CD4-positive, alpha-beta memory T cell (primary cell): ENCODE results near the gene RPRD1B. TPM values are rescaled to one million over a fixed set of nuclear protein-coding genes. Genes with fewer than 3 reads are reported as not detected.

ENCODE experiments used
- CTCF ChIA-PET: fragments of 350-600 bp; sonication (Branson Sonifier 250); formaldehyde crosslinking; loops from one replicate; lab custom pipeline; 2021; ENCODE audit warnings: inconsistent platforms; ENCODE audit not compliant: partially characterized antibody; lab: Charles Lee
- POLR2A ChIA-PET: fragments of 350-600 bp; sonication (Branson Sonifier 250); formaldehyde crosslinking; loops from one replicate; lab custom pipeline; 2021; ENCODE audit not compliant: partially characterized antibody; lab: Charles Lee
- DNase-seq, 5 donors: peaks; one replicate each; pipeline versions ENCODE4 v3.0.0 to v3.0.0-alpha.2; 2020 to 2022; ENCODE audit warnings: mixed read lengths in 1 of 5
- H3K27ac ChIP-seq: one replicate; pipeline ENCODE4 v1.7.0; 2013; ENCODE audit warnings: low read depth, low read length
- H3K27me3 ChIP-seq: 2 replicates; pipeline ENCODE4 v1.7.0; 2013; ENCODE audit warnings: mild to moderate bottlenecking, low read length, moderate library complexity; ENCODE audit not compliant: insufficient read depth
- H3K36me3 ChIP-seq: 2 replicates; pipeline ENCODE4 v1.7.0; 2013; ENCODE audit warnings: mild to moderate bottlenecking, low read length, moderate library complexity; ENCODE audit not compliant: insufficient read depth
- H3K4me1 ChIP-seq: 2 replicates; pipeline ENCODE4 v1.7.0; 2013; ENCODE audit warnings: mild to moderate bottlenecking, low read length, moderate library complexity; ENCODE audit not compliant: insufficient read depth
- H3K4me3 ChIP-seq, 2 donors: one replicate each; pipeline ENCODE4 v1.7.0; 2013; ENCODE audit warnings: low read length in 2 of 2, mild to moderate bottlenecking in 1 of 2
- H3K9me3 ChIP-seq, 2 donors: one replicate each; pipeline ENCODE4 v1.7.0; 2013; ENCODE audit warnings: low read length in 2 of 2, control low read depth in 1 of 2; ENCODE audit not compliant: control insufficient read depth in 1 of 2
- H3K27ac Mint-ChIP-seq, 7 donors: one replicate each; pipeline ENCODE4 v1.8.0; 2020 to 2021; ENCODE audit warnings: mixed read lengths in 7 of 7, mild to moderate bottlenecking in 6 of 7, inconsistent platforms in 3 of 7, moderate library complexity in 3 of 7
- H3K27me3 Mint-ChIP-seq, 2 donors: one replicate each; pipeline ENCODE4 v1.8.0; 2020 to 2021; ENCODE audit warnings: mixed read lengths in 2 of 2
- H3K36me3 Mint-ChIP-seq, 2 donors: one replicate each; pipeline ENCODE4 v1.8.0; 2020 to 2021; ENCODE audit warnings: mixed read lengths in 2 of 2, inconsistent platforms in 1 of 2, mild to moderate bottlenecking in 1 of 2
- H3K4me1 Mint-ChIP-seq, 4 donors: one replicate each; pipeline ENCODE4 v1.8.0; 2020 to 2021; ENCODE audit warnings: mixed read lengths in 4 of 4, mild to moderate bottlenecking in 1 of 4
- H3K4me3 Mint-ChIP-seq, 8 donors: one replicate each; pipeline ENCODE4 v1.8.0; 2020 to 2021; ENCODE audit warnings: mixed read lengths in 8 of 8, mild to moderate bottlenecking in 7 of 8, moderate library complexity in 6 of 8, inconsistent platforms in 3 of 8
- H3K9me3 Mint-ChIP-seq, 8 donors: one replicate each; pipeline ENCODE4 v1.8.0; 2020 to 2021; ENCODE audit warnings: mixed read lengths in 8 of 8, mild to moderate bottlenecking in 5 of 8, inconsistent platforms in 3 of 8, moderate library complexity in 1 of 8
- intact Hi-C: fragments of 100-400 bp; cut with micrococcal nuclease; formaldehyde crosslinking; loops from one replicate; pipeline ENCODE4 v1.15.1; 2023
- polyA plus RNA-seq, 2 donors: library from polyadenylated mRNA; unstranded; fragments of 300-500 nt; fragmentation: Illumina TruSeq; gene quantifications; one replicate each; pipeline ENCODE4 v1.2.3, GENCODE V29; 2021
- total RNA-seq, 2 experiments: library from RNA; stranded (reverse); gene quantifications; one replicate each; pipeline ENCODE4 v1.2.3, GENCODE V29; 2021

Gene RPRD1B
- total and polyA plus RNA-seq, 4 experiments from 2014 or later: 3.7 to 43.8 (median 24.7) TPM

DNA sequence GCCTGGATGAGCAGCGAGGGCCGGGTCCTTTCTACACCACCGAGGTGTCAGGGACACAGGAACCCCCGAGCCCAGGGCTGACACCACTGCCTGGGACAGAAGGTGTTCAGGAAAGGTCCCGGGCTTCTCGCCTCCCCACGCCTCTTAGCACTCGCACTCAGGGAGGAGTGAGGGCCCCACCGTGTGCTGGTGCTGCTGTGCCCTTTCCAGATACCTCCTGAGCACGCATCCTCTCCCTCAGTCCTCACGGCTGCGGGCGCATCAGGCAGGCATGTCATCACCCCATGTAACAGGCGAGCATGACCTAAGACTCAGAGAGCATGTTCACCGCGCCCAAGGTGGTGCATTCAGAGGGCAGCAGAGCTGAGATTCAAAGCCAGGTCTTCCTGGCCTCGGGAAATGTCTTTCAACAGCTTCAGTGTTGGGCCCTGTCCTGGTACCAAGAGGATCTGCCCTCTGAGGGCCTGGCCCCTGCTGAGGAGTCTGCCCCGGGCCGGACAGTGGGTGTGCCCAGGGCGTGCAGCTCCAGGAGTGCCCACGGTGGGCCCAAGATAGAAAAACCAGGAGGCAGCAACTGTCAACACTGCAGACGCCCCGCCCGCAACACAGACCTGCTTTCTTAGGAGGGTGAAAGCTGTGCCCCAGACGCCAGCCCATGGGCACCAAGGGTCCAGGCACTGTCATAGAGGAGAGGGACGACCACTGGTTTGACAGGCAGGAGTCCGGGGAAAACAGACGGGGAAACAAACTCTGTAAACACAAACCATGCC, 102.3 kb downstream of the RPRD1B start:
- ChIA-PET POLR2A (no interaction called here), CTCF (no interaction called here)
- no peaks in the 10 kb centered on the region for H3K27me3 ChIP-seq
- no peaks in the 10 kb centered on the region for H3K36me3 ChIP-seq
- peaks cover 0 to 2% of the 10 kb centered on the region in 2 donors for H3K27me3 Mint-ChIP-seq
- no peak overlapping the region for H3K27ac Mint-ChIP-seq
- no peaks in the 10 kb centered on the region for H3K36me3 Mint-ChIP-seq
- H3K9me3 ChIP-seq: no peaks in the 10 kb centered on the region
- H3K9me3 Mint-ChIP-seq: no peaks in the 10 kb centered on the region
- H3K4me3 Mint-ChIP-seq: no peak overlapping the region
- no peak overlapping the region for H3K27ac ChIP-seq
- peaks cover 0 to 6% (median 5%) of the 10 kb centered on the region in 4 donors for H3K4me1 Mint-ChIP-seq
- no peak overlapping the region for H3K4me3 ChIP-seq
- no peak for DNase-seq
- intact Hi-C loops: no loop called here
- H3K4me1 ChIP-seq: no peaks in the 10 kb centered on the region

DNA sequence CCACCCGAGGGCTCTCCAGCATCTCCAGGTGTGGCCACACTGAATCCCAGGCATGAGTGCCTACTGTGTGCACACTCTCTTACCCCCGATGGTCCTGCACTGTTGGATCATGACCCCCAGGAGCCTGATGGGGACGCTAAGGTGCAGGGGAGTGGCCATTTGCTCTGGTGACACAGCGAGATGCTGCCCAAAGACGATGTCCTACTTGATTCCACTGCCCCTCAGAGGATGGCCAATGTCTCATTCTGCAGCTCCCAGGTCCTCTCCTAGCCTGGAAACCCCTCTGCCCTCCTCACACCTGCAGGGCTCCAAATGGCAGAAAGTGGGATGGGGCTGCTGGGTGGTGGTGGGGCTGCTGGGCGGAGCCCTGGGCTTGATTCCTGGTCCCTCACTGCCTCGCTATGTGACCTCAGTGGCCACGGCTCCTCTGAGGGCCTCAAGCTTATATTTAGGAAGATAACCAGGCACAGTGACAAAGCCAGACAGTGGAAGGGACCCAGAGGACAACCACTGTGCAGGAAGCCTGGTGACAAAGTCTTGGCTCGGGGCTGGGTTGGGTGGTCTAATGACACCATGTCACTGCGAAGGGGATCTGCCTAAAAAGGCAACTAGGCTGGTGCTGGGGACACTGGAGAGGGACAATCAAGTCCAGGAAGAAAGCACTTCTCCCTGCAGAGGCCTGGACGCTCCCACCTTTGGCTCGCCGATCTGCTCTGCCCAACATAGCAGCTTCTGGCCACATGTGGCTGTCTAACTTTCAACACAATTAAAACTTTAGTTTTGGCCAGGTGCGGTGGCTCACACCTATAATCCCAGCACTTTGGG, 103.1 kb downstream of the RPRD1B start:
- ChIA-PET POLR2A (no interaction called here), CTCF (no interaction called here)
- H3K4me3 Mint-ChIP-seq: no peak overlapping the region
- H3K4me1 ChIP-seq: no peaks in the 10 kb centered on the region
- no peaks in the 10 kb centered on the region for H3K27me3 ChIP-seq
- intact Hi-C loops: no loop called here
- H3K4me1 Mint-ChIP-seq: peaks cover 0 to 6% (median 5%) of the 10 kb centered on the region in 4 donors
- H3K4me3 ChIP-seq: no peak overlapping the region
- peaks cover 0 to 2% of the 10 kb centered on the region in 2 donors for H3K27me3 Mint-ChIP-seq
- no peaks in the 10 kb centered on the region for H3K9me3 ChIP-seq
- H3K27ac Mint-ChIP-seq: peak overlapping the region in 1 of 7 donors; percentile 52
- no peaks in the 10 kb centered on the region for H3K9me3 Mint-ChIP-seq
- no peaks in the 10 kb centered on the region for H3K36me3 ChIP-seq
- no peaks in the 10 kb centered on the region for H3K36me3 Mint-ChIP-seq
- no peak overlapping the region for H3K27ac ChIP-seq
- no peak for DNase-seq

DNA sequence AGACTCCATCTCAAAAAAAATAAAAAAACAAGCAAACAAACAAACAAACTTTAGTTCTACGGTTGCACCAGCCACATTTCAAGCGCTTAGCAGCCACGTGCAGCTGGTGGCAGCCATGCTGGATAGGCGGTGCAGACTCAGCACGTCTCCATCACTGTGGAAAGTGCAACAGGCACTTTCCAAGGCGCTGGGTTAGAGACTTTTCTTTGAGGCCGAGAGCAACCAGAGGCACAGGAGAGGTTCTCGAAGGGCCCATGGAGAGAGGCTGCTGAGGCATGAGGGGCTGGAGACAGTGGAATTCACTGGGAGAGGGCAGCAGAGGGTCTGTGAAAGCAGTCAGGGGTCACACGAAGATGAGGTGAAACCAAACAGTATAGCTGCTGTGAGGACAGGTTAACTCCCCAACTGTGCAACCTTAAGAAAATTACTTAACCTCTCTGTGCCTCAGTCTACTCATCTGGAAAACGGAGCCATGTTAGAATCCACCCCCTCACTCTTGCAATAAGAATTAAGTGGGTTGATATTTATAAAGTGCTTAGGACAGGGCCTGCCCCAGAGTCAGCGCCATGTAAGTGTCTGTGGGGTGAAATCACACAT, 104.0 kb downstream of the RPRD1B start:
- no peaks in the 10 kb centered on the region for H3K9me3 Mint-ChIP-seq
- ChIA-PET POLR2A (no interaction called here), CTCF (no interaction called here)
- intact Hi-C loops: no loop called here
- H3K4me1 ChIP-seq: no peaks in the 10 kb centered on the region
- no peaks in the 10 kb centered on the region for H3K36me3 ChIP-seq
- peaks cover 0 to 6% (median 5%) of the 10 kb centered on the region in 4 donors for H3K4me1 Mint-ChIP-seq
- no peaks in the 10 kb centered on the region for H3K27me3 ChIP-seq
- H3K27ac ChIP-seq: no peak overlapping the region
- no peak overlapping the region for H3K4me3 ChIP-seq
- no peak for DNase-seq
- no peaks in the 10 kb centered on the region for H3K36me3 Mint-ChIP-seq
- no peaks in the 10 kb centered on the region for H3K9me3 ChIP-seq
- no peak overlapping the region for H3K4me3 Mint-ChIP-seq
- peak overlapping the region in 1 of 7 donors; percentile 73 for H3K27ac Mint-ChIP-seq
- H3K27me3 Mint-ChIP-seq: peaks cover 0 to 2% of the 10 kb centered on the region in 2 donors

DNA sequence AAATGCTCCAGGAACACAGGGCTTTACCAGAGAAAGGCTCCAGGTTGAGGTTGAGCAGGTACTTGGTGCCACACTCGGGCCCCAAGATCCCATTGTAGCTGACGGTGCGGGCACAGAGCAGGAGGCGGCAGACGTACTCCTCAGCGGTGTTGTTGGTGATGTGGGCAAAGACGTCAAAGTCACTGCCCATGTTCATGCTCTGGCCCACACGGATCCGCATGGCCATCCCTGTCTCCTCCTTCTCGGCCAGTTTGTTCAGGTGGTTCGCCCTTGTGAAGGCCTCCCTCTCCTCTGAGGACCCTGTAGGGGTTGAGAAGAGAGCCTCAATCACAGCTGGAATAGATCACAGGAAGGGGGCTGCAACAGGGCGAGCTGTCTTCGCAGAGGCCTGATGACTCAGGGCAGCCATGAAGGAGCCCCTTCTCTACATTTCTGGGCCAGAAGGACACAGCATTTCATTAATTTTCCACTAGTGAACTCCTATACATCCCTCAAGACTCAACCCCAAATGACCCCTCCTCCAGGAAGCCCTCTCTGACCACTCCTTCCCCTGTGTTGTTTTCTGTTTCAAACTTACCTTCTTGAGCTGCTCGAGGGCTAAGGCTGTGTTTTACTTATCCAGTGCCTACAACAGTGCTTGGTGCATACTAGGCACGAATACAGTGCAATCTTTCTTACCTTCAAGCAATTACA, 104.7 kb downstream of the RPRD1B start:
- no peak overlapping the region for H3K27ac Mint-ChIP-seq
- intact Hi-C loops: no loop called here
- no peaks in the 10 kb centered on the region for H3K4me1 ChIP-seq
- H3K4me3 Mint-ChIP-seq: no peak overlapping the region
- no peaks in the 10 kb centered on the region for H3K9me3 Mint-ChIP-seq
- ChIA-PET POLR2A (no interaction called here), CTCF (no interaction called here)
- H3K27ac ChIP-seq: no peak overlapping the region
- no peaks in the 10 kb centered on the region for H3K9me3 ChIP-seq
- H3K36me3 Mint-ChIP-seq: no peaks in the 10 kb centered on the region
- no peak overlapping the region for H3K4me3 ChIP-seq
- H3K27me3 ChIP-seq: no peaks in the 10 kb centered on the region
- H3K4me1 Mint-ChIP-seq: peaks cover 0 to 6% (median 5%) of the 10 kb centered on the region in 4 donors
- no peak for DNase-seq
- peaks cover 0 to 2% of the 10 kb centered on the region in 2 donors for H3K27me3 Mint-ChIP-seq
- no peaks in the 10 kb centered on the region for H3K36me3 ChIP-seq

DNA sequence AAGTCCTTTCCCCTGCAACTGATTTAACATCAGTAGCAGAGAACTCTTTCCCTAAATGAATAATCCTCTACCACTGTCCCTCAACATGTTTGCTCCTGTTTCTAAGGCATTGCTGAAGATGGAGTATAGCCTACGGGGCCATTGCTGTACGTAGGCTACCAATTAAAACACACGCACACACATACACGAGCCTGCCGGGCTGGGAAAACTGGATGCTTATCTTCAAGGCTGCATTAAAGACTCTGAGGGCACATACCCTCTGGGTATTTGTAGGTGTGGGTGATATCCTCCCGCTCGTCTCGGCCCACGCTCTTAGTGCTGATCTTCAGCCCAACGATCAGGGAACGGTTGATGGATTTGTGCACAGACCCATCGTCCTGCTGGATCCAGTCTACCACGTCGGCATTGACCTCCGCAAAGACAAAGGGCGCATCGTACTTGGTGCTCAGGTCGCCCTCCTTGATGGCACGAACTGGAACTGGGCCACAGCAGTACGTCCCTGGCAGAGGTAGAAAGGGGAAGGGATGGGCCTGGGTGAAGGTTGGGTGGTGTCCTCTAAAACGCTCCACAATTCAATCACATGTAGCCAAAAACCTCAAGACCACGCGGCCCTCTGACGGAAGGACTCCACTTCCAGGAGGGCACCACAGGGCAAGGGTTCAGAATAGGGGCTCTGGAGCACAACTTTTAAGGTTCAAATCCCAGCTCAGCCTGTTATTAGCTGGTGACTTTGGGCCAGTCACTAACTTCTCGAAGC, 105.8 kb downstream of the RPRD1B start:
- Histone ChIP-seq H3K36me3 (no peaks in the 10 kb centered on the region), H3K4me3 (no peak overlapping the region), H3K4me1 (no peaks in the 10 kb centered on the region), H3K27ac (no peak overlapping the region), H3K9me3 (no peaks in the 10 kb centered on the region), H3K27me3 (no peaks in the 10 kb centered on the region)
- H3K36me3 Mint-ChIP-seq: no peaks in the 10 kb centered on the region
- H3K27me3 Mint-ChIP-seq: peaks cover 0 to 2% of the 10 kb centered on the region in 2 donors
- H3K27ac Mint-ChIP-seq: no peak overlapping the region
- intact Hi-C loops: no loop called here
- H3K9me3 Mint-ChIP-seq: no peaks in the 10 kb centered on the region
- DNase-seq: no peak
- POLR2A ChIA-PET: no interaction called here
- peaks cover 0 to 5% (median 4%) of the 10 kb centered on the region in 4 donors for H3K4me1 Mint-ChIP-seq
- CTCF ChIA-PET: no interaction called here
- no peak overlapping the region for H3K4me3 Mint-ChIP-seq

DNA sequence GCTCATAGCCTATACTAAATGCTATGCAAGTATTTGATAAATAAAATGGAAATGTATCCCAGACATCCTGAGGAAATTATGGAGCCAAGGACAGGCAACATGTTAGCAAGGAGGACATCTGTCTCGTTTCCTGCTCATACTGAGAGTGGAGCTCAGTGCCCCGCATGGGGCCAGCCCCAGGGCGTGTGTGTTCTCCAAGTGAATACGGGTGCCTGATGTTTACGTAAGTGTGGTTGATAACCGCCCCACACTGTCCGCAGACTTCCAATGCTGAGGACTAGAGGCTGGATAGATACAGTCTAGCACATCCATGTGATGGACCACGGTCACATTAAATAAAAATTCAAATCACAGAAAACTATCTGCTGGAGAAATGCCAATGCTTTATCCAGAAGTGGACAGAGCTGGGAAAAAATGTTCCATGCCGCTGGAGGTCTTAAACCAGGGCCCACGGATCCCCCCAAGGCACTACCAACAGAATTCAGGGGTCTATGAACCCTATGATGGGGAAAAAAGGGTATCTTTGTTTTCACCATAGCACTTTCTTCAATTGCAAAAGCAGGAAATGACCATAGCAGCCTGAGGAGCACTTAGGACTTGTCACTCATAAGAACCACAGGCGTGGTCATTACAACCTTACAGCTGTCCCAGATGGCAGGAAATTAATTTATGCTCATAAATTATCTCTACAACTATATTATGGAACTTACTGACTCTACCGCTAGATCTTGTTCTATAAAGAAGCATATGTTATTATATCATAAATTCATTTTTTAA, 106.6 kb downstream of the RPRD1B start:
- ChIA-PET CTCF (interaction anchor here (0.6 kb wide), 1 partner anchor 91 kb away, joined by 3 read pairs; no protein-coding TSS in a partner anchor), POLR2A (no interaction called here)
- no peaks in the 10 kb centered on the region for H3K4me1 ChIP-seq
- intact Hi-C loops: no loop called here
- H3K9me3 Mint-ChIP-seq: no peaks in the 10 kb centered on the region
- no peak overlapping the region for H3K4me3 Mint-ChIP-seq
- no peak overlapping the region for H3K4me3 ChIP-seq
- H3K9me3 ChIP-seq: no peaks in the 10 kb centered on the region
- peaks cover 0 to 2% of the 10 kb centered on the region in 2 donors for H3K27me3 Mint-ChIP-seq
- no peaks in the 10 kb centered on the region for H3K27me3 ChIP-seq
- H3K27ac Mint-ChIP-seq: no peak overlapping the region
- no peaks in the 10 kb centered on the region for H3K36me3 ChIP-seq
- no peaks in the 10 kb centered on the region for H3K36me3 Mint-ChIP-seq
- DNase-seq: no peak
- H3K4me1 Mint-ChIP-seq: no peaks in the 10 kb centered on the region
- H3K27ac ChIP-seq: no peak overlapping the region
